GM12801 (cell line): ENCODE measurements around the gene UBL4A.

ENCODE experiments used
- TF ChIP-seq, protein P1 (sequence below): IDR thresholded peaks from one replicate; pipeline ENCODE4 v1.5.1; 2011; ENCODE audit warnings: control low read depth; ENCODE audit not compliant: insufficient read length; ENCODE audit errors: extremely low read depth

The UBL4A gene

DNA sequence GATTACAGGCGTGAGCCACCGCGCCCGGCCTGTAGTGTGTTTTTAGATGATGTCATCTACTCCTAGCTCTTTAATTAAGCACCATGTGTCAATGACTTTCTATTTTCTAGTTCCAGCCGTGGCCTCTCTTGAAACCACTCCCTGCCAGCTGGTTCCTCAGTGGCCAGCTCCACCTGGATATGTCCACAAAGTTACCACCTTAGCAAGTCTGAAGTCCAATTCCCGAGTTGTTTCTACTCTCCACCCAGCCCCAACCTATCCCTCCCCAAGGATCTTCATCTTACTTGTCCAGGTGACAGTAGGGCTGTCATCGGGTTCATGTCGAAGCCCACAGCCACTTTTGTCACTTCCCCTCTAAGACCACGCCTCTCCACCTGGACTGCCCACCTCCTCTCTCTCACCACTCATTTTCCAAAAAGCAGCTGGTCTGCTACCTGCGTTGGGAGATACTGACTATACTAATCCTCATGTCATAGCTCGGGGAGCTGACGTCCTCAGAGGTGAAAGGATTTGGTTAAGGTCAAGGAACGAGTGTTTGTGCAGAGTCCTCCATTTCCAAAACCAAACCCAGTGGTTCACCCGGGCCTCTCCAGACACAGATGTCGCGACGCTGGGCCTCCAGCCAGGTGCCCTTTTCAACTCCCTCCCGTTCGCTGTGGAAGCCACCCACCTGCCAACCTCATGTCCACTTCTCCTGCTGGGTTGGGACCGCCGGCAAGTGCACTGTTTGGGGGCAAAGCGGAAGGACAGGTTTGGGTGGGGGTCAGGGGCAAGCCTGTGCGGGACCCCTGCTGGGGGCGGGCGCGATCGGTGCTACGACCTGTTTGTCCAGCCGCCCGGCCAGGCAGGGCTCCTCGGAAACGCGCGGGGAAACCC is 28.9 kb upstream of the UBL4A start:
- TF ChIP-seq, protein P1, sequence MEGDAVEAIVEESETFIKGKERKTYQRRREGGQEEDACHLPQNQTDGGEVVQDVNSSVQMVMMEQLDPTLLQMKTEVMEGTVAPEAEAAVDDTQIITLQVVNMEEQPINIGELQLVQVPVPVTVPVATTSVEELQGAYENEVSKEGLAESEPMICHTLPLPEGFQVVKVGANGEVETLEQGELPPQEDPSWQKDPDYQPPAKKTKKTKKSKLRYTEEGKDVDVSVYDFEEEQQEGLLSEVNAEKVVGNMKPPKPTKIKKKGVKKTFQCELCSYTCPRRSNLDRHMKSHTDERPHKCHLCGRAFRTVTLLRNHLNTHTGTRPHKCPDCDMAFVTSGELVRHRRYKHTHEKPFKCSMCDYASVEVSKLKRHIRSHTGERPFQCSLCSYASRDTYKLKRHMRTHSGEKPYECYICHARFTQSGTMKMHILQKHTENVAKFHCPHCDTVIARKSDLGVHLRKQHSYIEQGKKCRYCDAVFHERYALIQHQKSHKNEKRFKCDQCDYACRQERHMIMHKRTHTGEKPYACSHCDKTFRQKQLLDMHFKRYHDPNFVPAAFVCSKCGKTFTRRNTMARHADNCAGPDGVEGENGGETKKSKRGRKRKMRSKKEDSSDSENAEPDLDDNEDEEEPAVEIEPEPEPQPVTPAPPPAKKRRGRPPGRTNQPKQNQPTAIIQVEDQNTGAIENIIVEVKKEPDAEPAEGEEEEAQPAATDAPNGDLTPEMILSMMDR = no peak

DNA sequence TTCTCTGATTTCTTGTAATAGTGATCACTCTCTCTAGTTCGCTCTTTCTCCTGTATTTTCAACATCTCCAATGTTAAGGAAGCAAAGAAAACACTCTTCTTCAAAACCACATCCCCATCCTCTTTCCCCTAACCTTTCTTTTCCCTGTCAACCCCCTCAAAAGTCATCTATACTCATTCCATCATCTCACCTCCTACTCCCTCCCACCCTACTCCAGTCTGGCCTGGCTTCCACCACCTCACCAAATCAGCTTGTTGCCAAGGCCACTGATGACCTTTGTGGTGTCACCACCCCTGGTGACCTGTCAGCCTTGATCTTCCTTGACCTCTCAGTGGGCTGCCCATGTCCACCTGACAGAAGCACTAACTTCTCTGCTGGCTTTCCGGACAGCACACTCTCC is 27.3 kb upstream of the UBL4A start:
- TF ChIP-seq, protein P1 = no peak

DNA sequence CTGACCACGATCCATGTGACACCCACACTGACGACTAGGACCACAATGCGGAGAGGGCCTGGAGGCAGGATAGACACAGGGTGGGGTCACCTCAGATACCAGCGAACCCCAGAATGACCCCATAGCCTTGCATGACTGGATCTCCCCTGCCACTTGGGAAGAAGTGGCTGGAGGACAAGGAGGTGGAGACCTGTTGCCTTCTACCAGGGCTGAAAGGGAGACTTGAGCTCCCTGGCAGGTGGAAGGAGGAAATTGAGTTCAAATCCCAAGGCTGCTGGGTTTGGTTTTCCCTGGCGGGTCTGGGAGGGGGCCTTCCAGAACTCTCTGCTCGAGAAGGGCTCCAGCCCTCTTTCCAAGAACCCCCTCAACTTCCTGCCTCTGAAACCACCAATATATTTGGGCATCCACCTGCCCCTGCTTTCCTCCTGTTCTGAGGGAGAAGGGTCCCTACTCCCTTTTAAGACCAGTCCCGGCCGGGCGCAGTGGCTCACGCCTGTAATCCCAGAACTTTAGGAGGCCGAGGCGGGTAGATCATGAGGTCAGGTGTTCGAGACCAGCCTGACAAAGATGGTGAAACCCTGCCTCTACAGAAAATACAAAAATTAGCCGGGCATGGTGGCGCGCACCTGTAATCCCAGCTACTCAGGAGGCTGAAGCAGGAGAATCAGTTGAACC is 26.6 kb upstream of the UBL4A start:
- TF ChIP-seq, protein P1 = no peak

DNA sequence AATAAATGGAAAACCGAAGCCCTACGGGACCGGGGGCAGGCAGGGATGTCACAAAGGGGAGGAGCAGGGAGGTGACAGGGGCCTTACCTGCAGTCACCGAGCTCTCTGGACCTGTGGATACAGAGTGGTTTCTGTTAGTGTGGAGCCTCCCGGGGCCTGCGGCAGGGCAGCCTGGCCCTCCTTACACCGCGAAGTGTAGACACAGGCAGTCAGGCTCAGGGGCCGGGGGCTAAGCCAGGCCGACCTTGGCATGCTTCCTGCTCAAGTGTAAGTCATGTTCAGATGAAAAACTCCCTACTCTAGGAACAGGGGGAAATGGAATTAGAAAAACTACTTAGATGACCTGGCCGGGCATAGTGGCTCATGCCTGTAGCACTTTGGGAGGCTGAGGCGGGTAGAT is 25.3 kb upstream of the UBL4A start:
- TF ChIP-seq, protein P1 = no peak

DNA sequence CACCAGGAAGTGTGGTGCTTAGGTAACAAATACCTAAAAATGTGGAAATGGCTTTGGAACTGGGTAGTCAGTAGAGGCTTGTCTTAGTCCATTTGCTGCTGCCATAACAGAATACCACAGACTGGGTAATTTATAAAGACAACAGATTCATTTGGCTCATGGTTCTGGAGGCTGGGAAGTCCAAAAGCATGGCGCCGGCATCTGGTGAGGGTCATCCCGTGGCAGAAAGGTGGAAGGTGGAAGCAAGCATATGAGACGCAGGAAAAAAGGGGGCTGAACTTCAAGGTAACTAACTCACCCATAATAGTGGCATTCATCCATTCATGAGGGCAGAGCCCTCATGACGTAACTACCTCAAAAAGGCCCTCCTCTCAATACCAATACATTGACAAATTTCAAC is 23.0 kb upstream of the UBL4A start:
- TF ChIP-seq, protein P1 = no peak

DNA sequence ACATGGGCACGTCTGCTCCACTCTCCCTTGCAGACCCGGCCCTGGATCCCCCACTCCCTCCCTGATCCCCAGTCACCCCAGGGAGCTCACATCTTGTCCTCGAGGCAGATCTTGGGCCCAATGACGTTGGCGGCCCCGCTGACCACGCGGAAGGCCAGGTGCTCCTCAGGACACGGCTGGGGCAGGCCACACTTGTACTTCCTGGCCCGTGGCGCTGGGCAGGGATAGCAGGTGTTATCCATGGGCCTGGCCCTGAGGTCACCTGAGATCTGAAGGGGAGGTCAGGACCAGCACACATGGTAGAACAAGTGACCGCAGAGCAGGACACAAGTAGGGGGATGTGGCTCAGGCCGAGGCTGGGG is 21.9 kb upstream of the UBL4A start:
- TF ChIP-seq, protein P1 = no peak

DNA sequence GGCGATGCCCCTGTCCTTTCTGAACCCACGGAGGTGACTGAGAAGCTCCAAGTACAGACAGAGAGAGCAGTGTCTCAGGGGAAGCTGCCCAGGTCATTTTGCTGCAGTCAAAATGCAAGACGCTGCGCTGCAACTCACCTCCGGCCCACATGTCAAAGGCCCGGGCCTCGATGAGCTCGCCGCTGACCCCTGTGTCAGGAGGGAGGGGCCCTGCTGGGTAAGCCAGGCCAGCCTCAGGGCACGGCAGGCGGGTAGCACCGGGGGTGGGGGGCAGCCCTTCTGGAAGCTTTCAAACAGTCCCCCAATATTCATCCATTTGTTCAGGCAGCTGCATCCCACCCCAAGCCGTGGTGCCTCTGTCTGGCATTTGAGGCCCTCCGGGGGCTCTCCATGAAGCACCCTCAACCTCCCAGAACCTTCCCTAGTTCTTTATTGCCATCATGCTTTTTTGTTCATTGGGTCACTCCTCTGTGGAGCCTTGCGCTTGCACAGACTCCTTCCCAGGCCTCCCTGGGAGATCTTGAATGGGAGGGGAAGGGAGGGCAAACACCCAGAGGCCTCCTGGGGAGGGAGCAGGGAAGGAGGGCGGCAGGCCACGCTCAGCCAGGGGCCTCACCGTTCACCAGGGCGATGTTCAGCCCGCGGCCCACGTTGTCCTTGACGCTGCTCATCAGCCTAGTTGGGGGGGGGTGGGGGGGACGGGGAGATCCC is 21.4 kb upstream of the UBL4A start:
- TF ChIP-seq, protein P1 = no peak
